GM10266 (cell line): ENCODE data around the gene AKAP13.

Source experiments
- DNase-seq: peaks from one replicate; pipeline ENCODE4 v3.0.0; 2012; ENCODE audit errors: extremely low spot score
- CTCF ChIP-seq: IDR thresholded peaks from 2 replicates; pipeline ENCODE4 v1.5.1; 2012; ENCODE audit warnings: mild to moderate bottlenecking, low read depth; ENCODE audit not compliant: control insufficient read depth, insufficient read depth; ENCODE audit errors: missing control alignments

AKAP13 gene

DNA sequence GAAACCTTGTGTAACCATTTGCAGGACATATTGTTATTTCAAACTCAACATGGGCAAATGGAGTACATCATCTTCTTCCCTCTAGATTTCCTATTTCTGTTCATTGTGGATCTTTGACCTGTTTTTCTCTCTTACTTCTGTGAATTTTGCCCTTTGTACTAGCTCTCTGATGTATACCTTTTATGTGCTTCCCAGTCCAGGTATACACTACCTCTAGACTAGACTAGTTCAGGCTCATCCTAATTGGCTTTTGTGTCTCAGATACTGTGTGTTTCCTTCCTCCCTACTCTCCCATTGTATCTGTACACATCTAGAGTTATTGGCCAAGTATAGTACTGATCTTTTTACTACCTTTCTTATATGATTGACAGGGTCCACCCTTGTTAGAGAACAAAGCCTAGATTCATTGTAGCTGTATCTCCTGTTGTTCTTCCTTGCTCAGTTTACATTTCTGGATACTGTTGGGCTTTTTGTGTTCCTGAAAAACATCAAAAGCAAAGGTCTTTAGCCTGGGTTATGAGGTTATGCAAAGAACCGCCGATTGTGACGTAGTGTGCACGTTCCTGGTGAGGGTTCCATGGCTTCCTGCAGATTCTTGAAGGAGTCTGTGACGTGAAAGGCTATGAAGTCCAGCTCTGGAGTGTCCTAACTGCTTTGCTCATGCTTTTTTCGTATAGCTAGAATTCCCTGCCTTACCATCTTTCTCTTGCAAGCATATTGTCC, 247.0 kb downstream of the AKAP13 start:
- DNase-seq: no peak
- TF ChIP-seq CTCF: no peak

GRCh38 chr15:85630311-85630710, 249.9 kb downstream of the AKAP13 start:
- TF ChIP-seq CTCF: no peak
- no peak for DNase-seq

DNA sequence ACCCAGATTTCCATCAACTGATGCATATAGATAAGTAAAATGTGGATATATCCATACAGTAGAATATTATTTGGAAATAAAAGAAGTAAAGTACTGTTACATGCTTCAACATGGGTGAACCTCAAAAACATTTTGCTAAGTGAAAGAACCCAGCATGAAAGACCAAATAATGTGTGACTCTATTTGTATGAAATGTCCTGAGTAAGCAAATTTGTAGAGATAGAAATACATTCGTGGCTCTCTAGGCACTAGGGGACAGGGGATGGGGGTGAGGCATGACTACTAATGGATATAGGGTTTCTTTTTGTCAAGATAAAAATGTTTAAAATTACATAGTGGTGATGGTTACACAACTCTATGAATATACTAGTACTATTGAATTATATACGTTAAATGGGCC, 250.6 kb downstream of the AKAP13 start:
- TF ChIP-seq CTCF: no peak

DNA sequence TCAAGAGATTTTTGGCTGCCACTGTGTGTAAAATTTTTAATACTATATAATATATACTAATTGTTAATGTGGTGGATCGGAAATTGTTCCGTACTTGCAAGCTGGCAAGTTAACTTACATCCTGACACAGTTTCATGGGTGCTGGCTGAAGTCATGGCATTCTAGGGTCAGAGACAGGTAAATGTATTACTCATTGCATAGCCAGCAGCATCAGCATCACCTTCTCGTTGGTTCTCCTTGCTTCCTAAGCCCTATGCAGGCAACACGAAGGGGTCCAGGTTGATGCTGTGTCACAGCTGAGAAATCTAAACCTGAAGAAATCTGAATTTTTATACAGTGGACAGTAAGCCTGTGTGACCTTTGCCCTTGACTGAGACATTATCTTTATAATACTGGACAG, 251.6 kb downstream of the AKAP13 start:
- no peak for DNase-seq

More for the DNA sequence above, 250.6 kb downstream of the AKAP13 start:
- no peak for DNase-seq

GRCh38 chr15:85633859-85634258, 253.5 kb downstream of the AKAP13 start:
- DNase-seq: no peak
- TF ChIP-seq CTCF: no peak

More for the DNA sequence above, 251.6 kb downstream of the AKAP13 start:
- no peak for TF ChIP-seq CTCF

GRCh38 chr15:85636351-85636750, 255.9 kb downstream of the AKAP13 start:
- TF ChIP-seq CTCF: no peak
- DNase-seq: no peak

- no peak for TF ChIP-seq CTCF
- peak; percentile 12 for DNase-seq
Observed at GRCh38 chr15:85639752-85640381, 259.5 kb downstream of the AKAP13 start.
